IPS DF 19.7 (cell line): ENCODE data around the gene SLC39A12.
"Not testable (repeated sequence)": the region's sequence is repeated elsewhere in the genome, so short reads cannot be mapped to it uniquely, and the experiment has no call there.

Experiments used
- DNase-seq: peaks from one replicate; pipeline ENCODE4 v3.0.0-alpha.2; 2013; ENCODE audit warnings: low read depth, low spot score

The SLC39A12 gene

GRCh38 chr10:17951868-17952371 lies at the start of gene SLC39A12:
Gene SLC39A12 (plus strand): TSS chr10:17951918. CDS start chr10:17953277, 1,359 bp downstream.
- no peak for DNase-seq

- no peak for DNase-seq
Measured at GRCh38 chr10:17904564-17904963, 47.2 kb upstream of the SLC39A12 start.

- no peak for DNase-seq
Measured at GRCh38 chr10:17905491-17905890, 46.2 kb upstream of the SLC39A12 start.

- DNase-seq = no peak
Measured at GRCh38 chr10:17906002-17906401, 45.7 kb upstream of the SLC39A12 start.

- no peak for DNase-seq
Measured at GRCh38 chr10:17907641-17908040, 44.1 kb upstream of the SLC39A12 start.

GRCh38 chr10:17910125-17910789 lies 41.5 kb upstream of the SLC39A12 start:
- no peak for DNase-seq

GRCh38 chr10:17912754-17913153 lies 39.0 kb upstream of the SLC39A12 start:
- DNase-seq = no peak

GRCh38 chr10:17913604-17914003 lies 38.1 kb upstream of the SLC39A12 start:
- no peak for DNase-seq

- DNase-seq = no peak
Measured at GRCh38 chr10:17914169-17915045, 37.3 kb upstream of the SLC39A12 start.

GRCh38 chr10:17915181-17915580 lies 36.5 kb upstream of the SLC39A12 start:
- DNase-seq = no peak

GRCh38 chr10:17918187-17918903 lies 33.4 kb upstream of the SLC39A12 start:
- DNase-seq = no peak

GRCh38 chr10:17921378-17921777 lies 30.3 kb upstream of the SLC39A12 start:
- no peak for DNase-seq

- no peak for DNase-seq
Measured at GRCh38 chr10:17923728-17924127, 28.0 kb upstream of the SLC39A12 start.

- no peak for DNase-seq
Measured at GRCh38 chr10:17943033-17943745, 8.5 kb upstream of the SLC39A12 start.

- not testable (repeated sequence) for DNase-seq
Measured at GRCh38 chr10:17950269-17950668, 1.4 kb upstream of the SLC39A12 start.

- no peak for DNase-seq
Measured at GRCh38 chr10:17950726-17951125, 992 bp upstream of the SLC39A12 start.

GRCh38 chr10:17954372-17954771 lies 2.7 kb downstream of the SLC39A12 start:
- DNase-seq = not testable (repeated sequence)

- DNase-seq = no peak
Measured at GRCh38 chr10:17954861-17955260, 3.1 kb downstream of the SLC39A12 start.

GRCh38 chr10:17958049-17958448 lies 6.3 kb downstream of the SLC39A12 start:
- no peak for DNase-seq

- no peak for DNase-seq
Measured at GRCh38 chr10:17959870-17960269, 8.2 kb downstream of the SLC39A12 start.
